GM18858 (cell line): ENCODE measurements around the gene HIPK1.
"Not testable (repeated sequence)": the region's sequence is repeated elsewhere in the genome, so short reads cannot be mapped to it uniquely, and the experiment has no call there.

Source experiments
- ATAC-seq: cut with Tn5 transposase; IDR thresholded peaks from one replicate; pipeline ENCODE4 v1.9.1; 2021; ENCODE audit not compliant: unreplicated experiment

Gene HIPK1

GRCh38 chr1:114009393-114009792, 80.3 kb downstream of the HIPK1 start:
- ATAC-seq, result no peak

- ATAC-seq, result no peak
Observed at GRCh38 chr1:114010433-114011184, 81.5 kb downstream of the HIPK1 start.

GRCh38 chr1:114011796-114012195, 82.7 kb downstream of the HIPK1 start:
- ATAC-seq, result no peak

GRCh38 chr1:114015075-114015474, 86.0 kb downstream of the HIPK1 start:
- ATAC-seq, result no peak

GRCh38 chr1:114019724-114020123, 90.6 kb downstream of the HIPK1 start:
- ATAC-seq, result not testable (repeated sequence)

- no peak for ATAC-seq
Observed at GRCh38 chr1:114021665-114022099, 92.6 kb downstream of the HIPK1 start.

- ATAC-seq, result no peak
Observed at GRCh38 chr1:114022877-114023276, 93.8 kb downstream of the HIPK1 start.

- no peak for ATAC-seq
Observed at GRCh38 chr1:114023377-114023776, 94.3 kb downstream of the HIPK1 start.

- no peak for ATAC-seq
Observed at GRCh38 chr1:114024049-114024448, 94.9 kb downstream of the HIPK1 start.

GRCh38 chr1:114025609-114026401, 96.7 kb downstream of the HIPK1 start:
- ATAC-seq, result no peak

GRCh38 chr1:114026797-114027196, 97.7 kb downstream of the HIPK1 start:
- ATAC-seq, result no peak
